Measurements from ENCODE around the gene TRPM3.
A peak's percentile ranks its signal among the peaks of the same experiment; 100 is the strongest.
"Not testable (repeated sequence)": the region's sequence is repeated elsewhere in the genome, so short reads cannot be mapped to it uniquely, and the experiment has no call there.

Gene TRPM3

GRCh38 chr9:70998962-70999361 is 122.5 kb downstream of the TRPM3 start:
- peak; percentile 18 for DNase-seq (ENCODE audit: low spot score)

- DNase-seq (ENCODE audit: low spot score) = no peak
Observed at GRCh38 chr9:70995511-70995910, 125.9 kb downstream of the TRPM3 start.

DNA sequence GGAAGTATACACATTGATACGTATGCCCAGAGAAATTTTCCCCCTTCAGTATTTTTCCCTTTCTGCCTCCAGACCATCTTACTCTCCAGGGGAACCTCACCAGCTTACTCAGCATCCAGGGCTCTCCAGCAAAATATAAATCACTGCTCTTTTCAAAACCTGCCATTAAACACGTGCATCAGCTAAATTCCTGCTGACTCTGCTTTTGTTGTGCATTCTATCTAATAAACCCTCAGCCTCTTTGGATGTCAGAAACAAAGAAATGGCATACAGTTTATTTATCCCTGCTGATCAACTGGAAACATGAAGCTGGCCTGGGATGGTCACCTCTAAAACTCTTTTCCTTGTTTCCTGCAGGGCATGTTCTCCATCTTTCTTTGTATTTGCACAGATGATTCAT is 126.8 kb downstream of the TRPM3 start:
- no peak for DNase-seq (ENCODE audit: low spot score)

DNA sequence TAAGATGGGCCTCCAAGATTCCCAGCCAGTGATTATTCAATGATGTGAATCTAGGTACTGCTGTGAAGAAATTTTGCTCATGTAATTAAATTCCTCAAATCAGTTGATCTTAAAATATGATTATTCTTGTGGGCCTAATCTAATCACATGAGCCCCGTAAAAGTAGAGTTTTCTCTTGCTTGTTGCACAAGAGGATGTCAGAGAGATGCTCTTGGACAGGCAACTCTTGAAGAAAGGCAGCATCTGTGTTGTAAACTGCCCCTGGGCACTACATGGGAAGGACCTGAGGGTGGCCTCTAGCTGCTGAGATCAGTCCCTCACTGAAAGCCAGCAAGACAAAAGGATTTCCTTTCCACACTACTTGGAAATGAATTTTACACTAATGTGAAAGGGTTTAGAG is 132.9 kb downstream of the TRPM3 start:
- peak; percentile 18 for DNase-seq (ENCODE audit: low spot score)

GRCh38 chr9:70987986-70988385 is 133.4 kb downstream of the TRPM3 start:
- DNase-seq (ENCODE audit: low spot score) = peak; percentile 60

DNA sequence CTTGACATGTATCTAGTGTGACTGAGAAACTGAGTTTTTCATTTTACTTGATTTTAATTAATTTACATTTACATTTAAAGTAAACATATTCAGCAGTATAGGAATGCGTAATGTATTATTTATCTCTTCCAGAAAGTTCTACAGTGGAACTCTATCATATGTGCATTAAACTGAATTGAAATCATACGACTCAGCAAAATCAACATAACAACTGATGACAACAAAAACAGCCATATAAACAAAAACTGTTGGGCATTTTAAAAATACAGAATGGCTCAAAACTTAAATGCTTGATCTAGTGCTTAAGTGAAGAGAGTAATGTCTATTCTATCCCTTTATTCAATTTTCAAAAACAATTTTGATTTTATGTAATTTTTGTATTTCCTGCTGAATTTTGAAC is 134.4 kb downstream of the TRPM3 start:
- DNase-seq (ENCODE audit: low spot score) = no peak

DNA sequence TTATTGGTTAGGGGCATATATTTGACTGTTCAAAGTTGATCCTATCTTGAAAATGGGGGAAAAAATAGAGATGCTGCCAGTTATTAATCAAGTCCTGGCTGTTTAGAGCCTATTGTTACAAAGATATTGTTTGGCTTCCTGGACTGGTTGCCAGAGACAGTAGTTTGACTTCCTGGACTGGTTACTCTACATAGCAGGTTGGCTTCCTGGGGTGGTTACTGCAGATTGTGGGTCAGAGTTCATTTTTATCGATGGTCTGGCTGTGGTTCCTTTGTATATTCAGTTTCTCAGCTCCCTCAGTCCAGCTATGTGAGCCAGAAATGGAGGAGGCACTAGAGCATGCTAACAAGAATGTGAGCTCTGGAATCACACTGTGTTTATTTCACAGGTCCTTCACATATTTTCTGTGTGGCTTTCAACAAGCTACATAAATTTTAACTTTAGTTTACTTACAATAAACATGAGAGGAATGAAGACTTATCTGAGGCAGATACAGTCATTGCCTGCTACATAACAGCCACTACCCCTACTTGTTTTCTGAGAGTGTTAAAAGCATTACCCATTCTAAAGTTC is 137.6 kb downstream of the TRPM3 start:
- DNase-seq (ENCODE audit: low spot score) = peak; percentile 13

GRCh38 chr9:70981312-70981711 is 140.1 kb downstream of the TRPM3 start:
- no peak for DNase-seq (ENCODE audit: low spot score)

- DNase-seq (ENCODE audit: low spot score) = peak; percentile 20
Observed at GRCh38 chr9:70979966-70980365, 141.5 kb downstream of the TRPM3 start.

GRCh38 chr9:70978085-70978484 is 143.3 kb downstream of the TRPM3 start:
- DNase-seq (ENCODE audit: low spot score) = no peak

DNA sequence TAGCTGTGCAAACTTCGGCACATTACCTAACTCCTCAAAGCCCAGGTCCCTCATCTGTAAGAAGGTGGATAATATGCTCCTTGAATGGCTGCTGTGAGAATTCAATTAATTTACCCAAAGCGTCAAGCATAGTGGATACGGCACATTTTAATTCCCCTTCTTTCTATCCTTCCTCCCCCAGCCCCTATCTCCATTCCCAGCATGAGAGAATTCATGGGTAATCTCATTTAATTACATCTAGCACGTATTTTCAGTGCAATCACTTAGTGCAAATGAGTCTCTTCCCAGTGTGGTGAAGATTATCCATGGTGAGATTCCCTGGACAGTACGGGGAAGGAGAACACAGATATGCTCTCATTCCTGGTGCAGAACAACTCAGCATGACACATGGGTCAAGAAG is 145.6 kb downstream of the TRPM3 start:
- DNase-seq (ENCODE audit: low spot score) = no peak

- DNase-seq (ENCODE audit: low spot score) = no peak
Observed at GRCh38 chr9:70971723-70972122, 149.7 kb downstream of the TRPM3 start.

- DNase-seq (ENCODE audit: low spot score) = not testable (repeated sequence)
Observed at GRCh38 chr9:70966380-70966779, 155.0 kb downstream of the TRPM3 start.

DNA sequence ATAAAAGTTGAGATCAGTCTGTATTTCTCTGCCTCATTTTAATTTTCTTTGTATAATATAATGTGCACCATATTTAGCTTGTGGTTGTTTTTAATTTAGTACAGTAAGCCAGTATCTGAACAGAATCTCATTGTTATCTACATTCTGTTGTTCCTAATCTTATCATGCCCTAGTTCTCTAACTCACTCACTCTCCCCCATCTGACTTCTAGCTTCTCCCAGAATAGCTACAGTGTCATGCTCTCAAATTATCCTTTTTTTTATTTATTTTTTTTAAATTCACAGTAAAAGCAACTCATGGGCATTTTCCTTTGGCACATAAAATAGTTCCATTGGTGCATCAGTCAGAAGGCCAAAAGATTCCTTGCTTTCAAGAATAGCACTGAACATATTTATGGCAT is 156.6 kb downstream of the TRPM3 start:
- DNase-seq (ENCODE audit: low spot score) = no peak

DNA sequence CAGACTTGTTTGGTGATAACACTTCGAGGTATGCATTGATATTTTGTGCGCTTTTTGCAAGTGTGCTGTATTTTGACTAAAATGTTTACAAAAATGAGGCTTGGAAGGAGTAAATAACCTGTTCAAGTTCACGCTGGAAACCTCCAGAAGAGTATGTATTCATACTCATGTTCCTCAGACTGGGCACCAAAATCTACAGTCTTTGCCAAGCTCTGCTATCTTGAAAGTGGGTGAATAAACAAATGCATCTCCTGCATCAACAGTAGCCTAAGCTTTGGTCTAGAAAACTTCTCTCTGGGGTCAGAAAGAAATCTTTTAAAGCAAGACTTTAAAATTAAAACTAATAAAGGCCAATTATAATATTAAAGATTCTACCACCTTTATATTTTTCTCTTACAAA is 157.9 kb downstream of the TRPM3 start:
- DNase-seq (ENCODE audit: low spot score) = no peak

DNA sequence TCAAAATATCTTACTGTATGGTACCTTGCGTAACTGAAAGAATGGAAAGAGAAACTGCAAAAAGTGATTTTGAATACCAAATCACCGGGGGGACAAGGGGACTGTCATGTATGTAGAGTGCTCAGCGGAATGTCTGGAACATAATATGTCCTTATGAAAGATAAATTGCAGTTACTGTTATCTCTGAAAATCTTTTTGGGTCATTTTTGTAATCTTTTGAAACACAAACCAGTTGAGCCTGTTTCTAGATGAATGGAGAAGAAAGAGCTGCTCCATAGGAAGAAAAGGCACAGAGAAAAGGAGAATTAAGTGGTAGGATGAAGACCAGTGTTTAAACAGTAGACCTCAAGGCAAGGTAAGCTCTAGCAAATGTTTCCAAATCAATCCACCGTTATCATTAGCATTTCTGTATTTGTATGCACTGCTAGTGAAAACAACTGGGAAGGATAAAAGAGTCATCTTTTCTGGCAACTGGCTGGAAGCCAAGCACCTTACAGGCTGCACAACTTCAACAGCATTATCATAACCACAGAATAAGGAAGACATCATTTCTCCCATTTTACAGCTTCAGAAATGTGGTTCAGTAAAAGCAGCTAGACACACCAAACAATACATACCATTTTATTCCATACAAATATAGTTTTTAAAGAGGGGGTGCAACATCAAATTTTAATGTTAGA is 158.5 kb downstream of the TRPM3 start:
- no peak for DNase-seq (ENCODE audit: low spot score)

DNA sequence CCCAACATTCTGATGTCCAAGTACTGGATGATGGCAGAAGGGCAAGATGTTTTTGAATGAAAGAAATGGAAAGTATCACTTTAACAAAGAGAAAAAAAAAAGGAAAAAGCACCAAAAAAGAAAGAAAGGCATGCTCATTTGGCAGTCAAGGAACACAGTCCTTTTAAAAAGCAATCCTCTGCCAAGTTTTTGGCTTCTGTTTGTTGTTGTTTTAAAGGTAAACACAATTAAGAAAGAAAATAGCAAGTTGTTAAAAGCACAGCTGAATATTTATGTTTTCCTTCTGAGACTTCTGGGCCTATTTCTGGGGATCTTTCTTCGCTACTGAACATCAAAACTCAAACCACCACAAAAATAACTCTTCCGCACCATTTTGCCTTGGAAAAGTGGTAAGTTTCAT is 162.1 kb downstream of the TRPM3 start:
- DNase-seq (ENCODE audit: low spot score) = no peak

GRCh38 chr9:70954596-70955143 is 166.8 kb downstream of the TRPM3 start:
- DNase-seq (ENCODE audit: low spot score) = no peak

DNA sequence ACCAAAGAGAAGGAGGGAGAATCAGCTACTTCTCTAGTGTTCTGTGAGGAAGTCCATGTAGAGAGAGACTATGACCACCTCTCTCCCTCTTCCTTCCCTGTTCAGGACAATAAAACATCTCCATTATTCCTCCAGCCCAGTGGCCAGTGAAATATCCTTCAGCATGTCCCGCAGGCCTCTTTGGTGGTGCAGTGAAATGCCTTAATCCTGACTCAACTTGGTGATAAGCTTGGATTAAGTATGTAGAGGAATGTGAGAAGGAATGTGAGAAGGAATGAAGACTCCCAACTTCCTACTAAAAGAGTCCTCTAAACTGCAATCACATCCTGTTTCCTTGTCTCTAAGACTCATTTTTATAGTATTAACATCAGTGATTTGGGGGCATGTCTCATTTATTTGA is 167.3 kb downstream of the TRPM3 start:
- DNase-seq (ENCODE audit: low spot score) = peak; percentile 86

GRCh38 chr9:70951749-70952727 is 169.4 kb downstream of the TRPM3 start:
- DNase-seq (ENCODE audit: low spot score) = no peak

DNA sequence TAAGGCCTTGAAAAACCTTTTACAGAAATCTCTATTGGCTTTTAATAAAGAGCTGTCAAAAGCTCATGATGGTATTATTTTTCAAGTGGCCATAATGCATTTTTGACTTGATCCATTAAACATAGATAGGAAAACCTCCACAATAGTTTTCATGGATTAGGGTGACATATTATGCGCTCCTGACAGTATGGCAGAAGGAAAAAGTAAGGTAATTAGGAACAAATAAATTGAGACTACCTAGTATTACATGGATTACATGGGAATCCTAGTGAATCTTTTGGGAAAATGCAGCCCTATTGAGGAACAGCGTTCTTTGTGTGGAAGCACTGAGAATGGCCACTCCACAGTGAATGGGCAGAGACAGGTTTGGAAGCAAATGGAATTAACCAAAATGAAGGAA is 171.2 kb downstream of the TRPM3 start:
- DNase-seq (ENCODE audit: low spot score) = no peak

DNA sequence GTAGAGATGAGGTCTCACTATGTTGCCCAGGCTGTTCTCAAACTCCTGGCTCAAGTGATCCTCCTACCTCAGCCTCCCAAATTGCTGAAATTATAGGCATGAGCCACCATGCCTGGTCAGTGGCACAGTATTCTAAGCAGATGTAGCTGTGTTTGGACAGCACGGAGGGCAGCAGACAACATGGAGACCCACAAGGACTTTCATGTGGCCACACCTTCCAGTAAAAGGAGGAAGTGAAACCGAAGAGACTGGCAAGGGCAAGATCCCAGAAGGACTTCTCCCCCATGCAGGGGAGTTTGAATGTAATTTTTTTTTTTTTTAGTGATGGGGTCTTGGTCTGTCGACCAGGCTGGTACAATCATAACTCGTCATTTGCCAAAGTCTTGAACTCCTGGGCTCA is 172.2 kb downstream of the TRPM3 start:
- DNase-seq (ENCODE audit: low spot score) = no peak

DNA sequence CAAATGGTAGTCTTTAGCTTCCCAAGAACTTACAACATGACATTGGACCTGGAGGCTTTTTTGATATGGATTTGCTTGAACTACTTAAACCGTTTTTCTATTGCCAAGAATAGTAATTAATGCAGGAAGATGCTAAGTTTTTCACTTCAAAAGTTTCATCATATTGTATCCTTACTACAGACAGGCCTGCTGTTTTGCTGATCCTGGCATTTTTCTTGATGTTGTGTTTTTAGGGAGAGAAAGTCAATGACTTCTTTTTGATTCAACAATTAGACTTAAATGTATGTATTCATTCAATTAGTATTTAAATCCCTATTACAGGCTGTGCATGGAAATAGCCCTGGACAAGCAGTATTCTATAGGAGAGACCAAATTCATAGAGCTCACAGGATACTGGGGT is 172.7 kb downstream of the TRPM3 start:
- DNase-seq (ENCODE audit: low spot score) = no peak
